HG03159 (cell line): ENCODE results near the gene BCDIN3D.
A peak's percentile ranks its signal among the peaks of the same experiment; 100 is the strongest.
"Not testable (repeated sequence)": the region's sequence is repeated elsewhere in the genome, so short reads cannot be mapped to it uniquely, and the experiment has no call there.

Source experiments
- ATAC-seq: cut with Tn5 transposase; IDR thresholded peaks from one replicate; pipeline ENCODE4 v1.9.1; 2021; ENCODE audit warnings: mild to moderate bottlenecking, moderate library complexity; ENCODE audit not compliant: unreplicated experiment

Gene BCDIN3D

DNA sequence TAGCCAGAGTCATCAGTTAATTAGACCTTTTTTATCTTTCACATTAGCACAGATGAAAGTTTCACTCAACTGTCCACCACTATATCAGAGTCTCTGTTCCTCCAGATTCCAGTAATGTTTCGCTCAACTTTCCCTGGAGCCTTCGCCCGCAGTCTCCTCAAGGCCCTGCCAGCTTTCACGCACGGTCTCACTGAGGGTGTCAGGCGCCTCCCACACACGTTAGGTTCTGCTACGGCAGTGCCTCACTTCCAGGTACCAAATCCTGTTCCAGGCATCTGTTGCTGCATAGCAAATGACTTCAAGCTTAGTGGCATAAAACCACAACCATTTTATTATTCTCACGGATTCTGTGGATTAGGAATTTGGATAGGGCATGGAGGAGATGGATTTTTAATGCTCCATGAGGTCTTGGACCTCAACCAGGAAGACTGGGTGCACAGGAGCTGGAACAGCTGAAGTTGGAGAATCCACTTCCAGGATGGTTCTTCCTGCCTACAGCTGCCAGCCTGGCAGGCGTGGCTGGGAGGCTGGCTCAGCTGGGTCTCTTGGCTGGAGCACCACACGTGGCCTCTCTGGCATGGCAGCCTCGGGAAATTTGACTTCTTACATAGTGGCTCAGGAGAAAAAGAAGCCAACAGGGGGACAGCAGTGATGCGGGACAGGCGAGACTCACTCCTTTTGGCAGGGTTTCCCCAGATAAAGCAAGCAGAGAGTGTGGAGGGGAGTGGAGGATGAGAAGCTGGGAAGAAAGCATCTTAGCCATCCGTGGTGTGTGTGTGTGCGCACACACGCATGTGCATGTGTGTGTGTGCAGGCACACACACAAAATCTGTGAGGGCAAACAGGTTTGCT is 21.3 kb upstream of the BCDIN3D start:
- no peak for ATAC-seq

DNA sequence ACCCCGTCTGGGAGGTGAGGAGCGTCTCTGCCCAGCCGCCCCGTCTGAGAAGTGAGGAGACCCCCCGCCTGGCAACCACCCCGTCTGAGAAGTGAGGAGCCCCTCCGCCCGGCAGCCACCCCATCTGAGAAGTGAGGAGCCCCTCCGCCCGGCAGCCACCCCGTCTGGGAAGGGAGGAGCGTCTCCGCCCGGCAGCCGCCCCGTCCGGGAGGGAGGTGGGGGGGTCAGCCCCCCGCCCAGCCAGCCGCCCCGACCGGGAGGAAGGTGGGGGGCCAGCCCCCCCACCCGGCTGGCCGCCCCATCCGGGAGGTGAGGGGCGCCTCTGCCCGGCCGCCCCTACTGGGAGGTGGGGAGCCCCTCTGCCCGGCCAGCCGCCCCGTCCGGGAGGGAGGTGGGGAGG is 18.0 kb upstream of the BCDIN3D start:
- ATAC-seq: not testable (repeated sequence)

DNA sequence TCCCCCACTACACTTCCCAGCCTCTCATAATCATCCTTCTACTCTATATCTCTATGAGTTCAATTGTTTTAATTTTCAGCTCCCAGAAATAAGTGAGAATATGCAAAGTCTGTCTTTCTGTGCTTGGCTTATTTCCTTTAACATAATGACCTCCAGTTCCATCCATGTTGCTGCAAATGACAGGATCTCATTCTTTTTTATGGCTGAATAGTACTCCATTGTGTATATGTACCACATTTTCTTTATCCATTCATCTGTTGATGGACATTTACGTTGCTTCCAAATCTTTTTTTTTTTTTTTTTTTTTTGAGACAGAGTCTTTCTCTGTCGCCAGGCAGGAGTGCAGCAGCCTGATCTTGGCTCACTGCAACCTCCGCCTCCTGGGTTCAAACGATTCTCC is 13.0 kb upstream of the BCDIN3D start:
- ATAC-seq: not testable (repeated sequence)

DNA sequence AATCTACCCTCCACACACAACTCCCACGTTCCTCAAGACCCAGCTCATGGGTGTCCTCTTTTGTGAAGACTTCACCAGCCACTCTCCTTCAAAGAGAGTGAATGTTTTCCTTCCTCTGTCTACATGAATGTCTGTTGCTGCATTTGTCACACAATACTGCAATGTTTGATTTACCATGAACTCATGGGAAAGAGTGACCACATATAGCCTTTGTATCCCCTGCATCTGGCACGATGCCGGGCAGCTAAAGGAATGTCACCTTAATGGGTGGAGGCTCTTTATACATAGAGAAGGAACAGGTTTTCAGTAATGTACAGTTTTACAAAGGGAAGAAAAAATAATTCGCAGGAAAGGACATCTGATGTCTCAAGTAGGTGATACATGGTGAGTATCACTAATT is 12.1 kb upstream of the BCDIN3D start:
- ATAC-seq: no peak

DNA sequence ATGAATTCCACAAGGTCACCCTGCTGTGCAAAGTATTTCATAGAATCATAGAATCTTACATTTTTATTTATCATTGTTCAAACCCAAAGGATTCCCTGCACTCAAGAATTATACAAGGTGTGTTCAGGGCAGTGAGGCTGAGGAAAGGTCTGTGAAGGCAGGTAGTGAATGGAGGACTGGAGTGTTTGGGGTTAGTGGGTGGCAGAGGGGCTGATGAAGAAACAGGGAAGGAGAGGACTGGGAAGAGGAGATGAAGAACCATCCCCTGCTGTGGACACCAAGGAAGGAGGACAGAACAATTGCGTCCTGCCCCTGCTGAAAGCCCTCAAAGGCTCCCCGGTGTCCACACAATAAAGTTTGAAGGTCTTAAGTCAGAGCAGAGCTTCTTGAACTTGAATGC is 10.8 kb upstream of the BCDIN3D start:
- no peak for ATAC-seq

DNA sequence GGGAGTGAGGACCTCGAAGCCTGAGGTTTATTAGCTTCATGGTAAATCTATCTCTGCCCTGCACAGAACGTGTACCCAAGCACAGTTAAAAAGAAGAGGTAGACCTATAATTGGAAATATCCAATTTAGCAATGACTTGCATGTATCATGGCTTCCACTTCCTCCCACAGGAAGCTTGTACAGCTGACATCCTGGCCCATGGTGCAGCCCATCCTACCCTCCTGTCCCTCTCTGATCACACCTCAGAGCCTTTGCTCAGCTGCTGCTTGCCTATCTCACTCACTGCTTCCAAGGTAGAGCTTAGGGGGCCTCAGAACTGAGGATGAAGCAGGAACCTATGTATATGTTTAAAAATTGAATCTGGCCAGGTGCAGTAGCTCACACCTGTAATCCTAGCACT is 4.3 kb upstream of the BCDIN3D start:
- ATAC-seq: no peak

DNA sequence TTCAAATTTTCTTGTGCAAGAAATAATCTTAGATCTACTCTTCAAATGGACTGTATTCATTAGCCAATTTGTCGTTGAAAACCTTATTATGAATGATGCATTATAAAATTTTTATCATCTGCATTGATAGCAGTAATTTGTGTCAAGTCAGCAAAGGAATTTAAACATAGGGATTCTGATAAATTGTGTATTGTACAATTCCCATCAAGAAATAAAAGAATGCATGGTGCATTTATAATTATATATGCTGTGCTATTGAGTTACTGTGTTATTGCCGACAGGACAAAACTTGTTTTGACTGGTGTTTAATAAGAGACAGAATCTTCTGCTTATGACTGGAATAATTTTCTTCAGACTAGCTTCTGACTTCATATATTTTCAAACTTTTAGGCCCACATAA is 3.1 kb upstream of the BCDIN3D start:
- no peak for ATAC-seq

DNA sequence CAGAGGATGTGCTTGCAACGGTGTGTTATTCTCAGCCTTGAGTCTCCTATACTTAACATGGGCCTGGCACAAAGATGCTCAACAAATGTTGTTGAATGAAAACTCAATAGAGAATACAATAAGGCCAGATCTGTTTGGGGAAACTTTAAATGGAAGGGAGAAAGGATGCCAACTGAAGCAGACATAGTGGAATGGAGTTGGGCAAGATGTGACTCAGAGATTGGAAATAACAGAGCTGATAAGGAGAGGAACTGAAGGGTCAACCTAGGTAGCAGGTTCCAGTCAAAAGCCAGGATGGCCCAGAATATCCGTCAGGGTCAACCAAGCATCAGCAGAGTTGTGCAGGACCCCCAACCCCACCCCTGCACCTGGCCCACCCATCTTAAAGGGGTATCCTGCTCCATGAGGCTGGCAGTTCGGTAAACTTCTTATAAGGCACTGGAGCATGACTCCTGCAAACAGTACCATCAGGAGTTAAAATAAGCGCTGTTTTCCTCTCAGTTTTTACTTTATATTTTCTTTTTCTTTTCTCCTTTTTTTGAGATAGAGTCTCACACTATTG is 1.1 kb upstream of the BCDIN3D start:
- no peak for ATAC-seq

DNA sequence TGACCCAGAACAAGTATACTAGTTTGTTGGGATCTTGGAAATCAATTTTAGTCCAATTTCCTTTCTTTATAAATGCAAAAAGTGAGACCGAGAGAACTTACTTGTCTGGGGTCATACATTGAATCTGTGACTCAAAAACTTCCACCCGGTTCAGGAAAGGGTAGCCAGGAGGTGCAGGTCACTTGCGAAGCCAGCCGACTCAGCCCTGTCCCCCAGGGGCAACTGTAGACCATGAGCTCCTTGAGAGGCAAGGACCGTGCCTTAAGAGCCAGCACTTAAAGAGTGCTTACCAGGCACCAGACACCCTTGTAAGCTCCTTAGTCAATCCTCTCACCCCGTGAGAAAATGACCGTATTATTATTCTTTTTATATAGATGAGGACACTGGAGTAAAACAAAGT is 505 bp upstream of the BCDIN3D start:
- ATAC-seq: no peak

DNA sequence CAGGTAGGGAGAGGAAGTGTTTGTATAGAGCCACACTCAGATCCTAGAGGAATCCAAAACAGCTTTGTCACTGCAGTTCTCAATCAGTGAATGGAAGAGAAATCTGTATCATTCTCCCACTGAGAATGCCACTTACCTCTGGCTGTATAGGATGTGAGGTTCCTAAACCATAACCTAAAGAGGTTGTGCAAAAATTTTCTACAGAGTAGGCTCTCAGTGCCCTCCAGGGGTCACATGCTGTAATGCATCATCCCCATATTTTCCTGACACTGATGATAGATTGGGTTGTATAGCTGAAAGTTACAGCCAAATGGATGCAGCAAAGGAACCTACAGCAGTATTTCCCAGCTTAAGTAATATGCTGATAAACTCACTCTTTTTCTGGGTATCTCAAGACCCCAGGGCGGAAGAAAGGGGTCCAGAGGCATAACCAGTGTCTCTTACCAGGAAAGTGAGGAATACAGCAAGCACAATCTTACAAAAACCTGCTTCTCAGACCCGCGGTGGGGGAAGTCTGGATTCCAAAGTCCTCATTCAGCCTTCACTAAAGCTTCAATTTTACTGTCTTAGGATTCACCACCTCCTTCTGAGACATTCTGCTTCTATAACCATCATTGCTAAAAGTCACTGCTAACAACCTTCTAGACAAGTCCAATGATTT is 3.8 kb downstream of the BCDIN3D start:
- ATAC-seq: no peak

DNA sequence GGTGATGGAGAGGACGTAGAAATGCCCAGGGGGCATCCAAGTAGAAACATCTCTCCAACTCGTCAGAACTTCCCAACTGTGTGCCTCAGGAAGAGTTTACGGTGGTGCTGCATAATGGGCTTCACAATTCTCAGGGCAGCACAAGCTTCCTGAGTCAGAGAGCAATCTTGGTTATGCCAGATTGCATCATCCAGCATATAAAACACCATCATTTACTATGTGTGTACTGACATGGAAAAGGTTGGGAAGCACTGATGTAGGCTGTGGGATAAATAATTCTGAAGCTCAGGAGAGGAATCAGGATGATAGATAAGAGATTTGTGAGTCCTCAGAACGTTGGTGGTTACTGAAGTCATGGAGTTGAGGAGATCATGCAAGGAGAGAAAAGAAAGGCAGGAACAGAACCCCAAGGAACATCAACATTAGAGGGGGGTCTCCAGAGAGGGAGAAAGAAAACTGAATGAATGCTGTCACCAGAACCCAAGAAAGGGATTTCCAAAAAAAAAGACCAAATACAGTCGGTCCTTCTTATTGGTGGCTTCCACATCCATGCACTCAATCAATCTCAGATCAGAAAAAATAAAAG is 10.0 kb downstream of the BCDIN3D start:
- ATAC-seq: no peak

DNA sequence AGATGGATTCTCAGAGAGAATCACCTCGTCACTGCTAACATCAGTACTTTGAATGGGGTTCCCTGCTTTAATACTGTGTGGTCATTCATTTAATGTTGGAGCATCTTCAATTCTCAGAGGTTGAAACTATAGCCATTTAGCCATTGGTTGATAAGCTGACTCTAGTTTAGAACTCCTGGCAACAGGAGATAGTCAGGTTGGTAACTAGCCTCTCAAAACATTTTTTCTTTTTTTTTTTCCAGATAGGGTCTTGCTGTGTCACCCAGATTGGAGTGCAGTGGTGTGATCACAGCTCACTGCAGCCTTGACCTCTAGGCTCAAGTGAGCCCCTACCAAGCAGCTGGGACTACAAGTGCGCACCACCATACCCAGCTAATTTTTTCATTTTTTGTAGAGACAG is 11.2 kb downstream of the BCDIN3D start:
- ATAC-seq: no peak

DNA sequence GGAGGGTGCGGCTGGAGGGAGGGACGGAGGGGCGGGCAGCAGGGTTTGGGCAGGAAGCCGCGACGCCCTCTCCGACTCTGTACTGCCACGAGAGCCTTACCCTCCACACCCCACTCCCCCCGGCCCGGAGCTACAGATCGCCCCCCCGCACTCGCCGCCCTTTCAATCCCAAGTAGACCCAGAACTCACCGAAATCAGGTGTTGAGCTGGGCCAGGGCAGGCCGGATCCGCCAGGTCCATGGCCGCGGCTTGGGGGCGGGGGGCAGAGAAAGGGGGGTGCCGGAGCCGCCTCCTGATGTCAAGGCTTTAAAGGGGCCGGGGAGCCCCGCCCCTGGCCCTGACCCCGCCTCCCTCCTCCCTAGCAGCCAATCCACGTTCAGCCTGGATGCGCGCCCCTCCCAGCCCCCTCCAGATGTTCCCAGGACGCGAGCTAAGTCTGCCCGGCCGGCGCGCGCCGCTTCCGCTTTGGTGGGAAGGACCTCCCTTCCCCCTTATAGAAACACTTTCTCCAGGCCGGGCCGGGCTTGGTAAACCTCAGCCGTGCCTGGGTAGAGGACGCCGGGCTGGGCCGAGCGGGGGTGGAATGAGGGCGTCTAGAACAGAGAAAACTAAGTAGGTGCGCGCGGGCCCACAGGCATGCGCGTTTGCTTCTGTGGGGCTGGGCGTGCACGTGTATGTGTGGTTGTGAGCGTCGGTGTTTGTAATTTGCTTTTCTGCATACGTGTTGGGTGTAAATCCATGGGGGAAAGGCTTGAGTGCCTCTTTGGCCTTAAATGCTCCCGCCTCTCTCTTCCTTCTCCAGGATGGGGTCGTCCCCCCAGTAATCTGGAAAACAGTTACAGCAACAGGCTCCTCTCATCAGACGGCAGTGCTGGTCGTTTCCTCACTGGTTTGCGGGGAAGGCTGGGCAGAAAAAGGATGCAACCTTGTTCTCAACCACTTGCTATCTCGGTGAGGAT is 14.5 kb downstream of the BCDIN3D start, which contains the start of gene NCKAP5L:
Gene NCKAP5L, minus strand, starts transcription at position 281 of the 959 bp plus-strand sequence. CDS start 24,369 bp downstream, outside the sequence.
- ATAC-seq: peak; percentile 90

DNA sequence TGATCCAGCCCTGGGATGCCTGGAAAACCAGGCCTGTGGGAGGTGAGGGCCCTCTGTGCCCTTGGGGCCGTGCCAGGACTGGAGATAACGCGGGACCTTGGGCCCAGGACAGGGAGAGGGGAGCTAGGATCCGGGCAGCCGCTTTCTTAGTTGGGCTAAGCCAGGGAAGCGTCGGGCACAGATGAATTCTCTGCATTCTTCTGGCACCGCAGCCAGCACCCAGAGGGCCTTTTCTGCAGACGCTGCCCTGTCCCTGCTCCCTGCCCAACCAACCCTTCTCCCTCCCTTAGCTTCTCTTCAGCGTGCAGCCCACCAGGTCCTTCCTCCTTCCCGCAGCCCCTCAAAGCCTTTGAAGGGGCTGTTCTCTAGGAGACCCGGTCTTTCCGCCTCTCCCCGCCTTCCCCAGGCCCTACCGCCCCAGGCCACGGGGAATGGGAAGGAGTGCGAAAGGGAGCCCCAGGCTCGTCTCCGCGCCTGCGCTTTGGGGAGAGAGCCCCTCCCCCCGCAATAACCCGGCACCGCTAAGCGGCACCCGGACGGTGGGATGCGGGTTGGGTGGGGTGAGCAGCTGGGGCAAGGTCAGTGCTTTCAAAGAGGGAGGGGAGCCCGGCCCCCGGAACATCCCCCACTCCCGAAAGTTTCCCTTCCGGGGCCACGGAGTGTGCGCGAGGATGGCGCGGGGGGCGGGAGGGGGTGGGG is 15.4 kb downstream of the BCDIN3D start:
- peak; percentile 4 for ATAC-seq

DNA sequence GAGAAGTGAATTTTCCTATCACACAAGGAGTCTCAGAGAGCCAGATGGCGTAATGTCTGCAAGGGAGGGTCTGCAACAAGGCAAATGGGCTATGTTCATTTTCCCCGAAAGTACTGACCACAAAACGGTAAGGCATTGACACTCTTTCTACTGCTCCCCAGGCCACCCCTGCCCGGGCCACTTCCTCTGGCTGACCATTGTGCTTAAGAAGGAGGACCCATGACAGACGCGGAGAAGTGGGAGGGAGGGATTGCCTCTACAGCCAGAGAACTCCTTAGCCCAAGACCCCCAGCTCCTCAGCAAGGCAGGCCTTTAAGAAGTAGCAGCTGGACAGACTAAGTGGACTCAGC is 15.9 kb downstream of the BCDIN3D start:
- no peak for ATAC-seq

DNA sequence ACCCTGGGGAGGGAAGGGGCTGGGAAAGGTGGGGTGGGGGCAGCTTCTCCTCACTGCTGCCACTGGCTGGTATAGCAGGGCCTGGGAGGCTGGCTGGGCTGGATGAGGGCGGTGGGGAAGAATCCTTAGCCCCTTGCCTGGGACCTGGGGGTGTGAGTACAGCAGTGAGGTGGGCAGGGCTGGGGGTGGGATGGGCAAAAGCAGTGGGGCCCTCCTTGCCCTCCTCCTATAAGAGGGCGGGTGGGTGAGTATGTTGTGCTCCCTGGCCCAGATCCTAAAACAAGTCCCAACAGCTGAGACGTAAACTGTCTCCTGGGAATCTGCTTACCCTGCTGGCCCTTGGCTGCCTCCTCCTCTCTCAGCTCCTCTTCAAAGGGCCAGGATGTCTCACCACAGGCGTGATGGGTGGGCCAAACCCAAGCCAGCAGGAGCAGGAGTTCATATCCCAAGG is 16.9 kb downstream of the BCDIN3D start:
- no peak for ATAC-seq

DNA sequence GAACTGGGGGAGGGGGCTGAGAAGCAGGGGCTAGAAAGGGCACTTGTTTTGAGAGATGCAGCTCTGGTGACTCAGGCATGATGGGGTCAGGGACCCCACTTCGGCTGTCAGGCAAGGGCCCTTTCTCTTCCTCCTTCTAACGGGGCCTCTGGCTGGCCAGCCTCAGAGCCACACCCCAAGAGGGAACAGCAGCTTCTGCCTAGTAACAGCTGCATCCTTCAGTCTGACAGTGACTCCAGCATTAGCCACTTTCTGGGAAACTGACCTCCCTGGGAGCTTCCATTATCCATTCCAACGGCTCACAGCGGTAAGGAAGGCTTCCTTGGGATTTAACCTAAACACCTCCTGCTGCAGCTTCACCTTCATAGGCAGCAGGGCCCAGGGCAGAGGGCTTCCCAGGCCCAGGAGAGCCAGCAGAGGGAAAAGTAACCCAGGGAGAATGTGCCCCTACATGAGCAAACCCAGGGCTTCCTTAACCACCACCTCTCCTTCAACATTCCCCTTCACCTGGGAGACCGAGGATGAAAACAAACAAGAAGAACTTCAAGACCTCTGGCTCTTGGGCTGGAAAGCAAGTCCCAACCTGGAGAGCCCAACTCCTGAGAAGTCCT is 17.4 kb downstream of the BCDIN3D start:
- no peak for ATAC-seq

DNA sequence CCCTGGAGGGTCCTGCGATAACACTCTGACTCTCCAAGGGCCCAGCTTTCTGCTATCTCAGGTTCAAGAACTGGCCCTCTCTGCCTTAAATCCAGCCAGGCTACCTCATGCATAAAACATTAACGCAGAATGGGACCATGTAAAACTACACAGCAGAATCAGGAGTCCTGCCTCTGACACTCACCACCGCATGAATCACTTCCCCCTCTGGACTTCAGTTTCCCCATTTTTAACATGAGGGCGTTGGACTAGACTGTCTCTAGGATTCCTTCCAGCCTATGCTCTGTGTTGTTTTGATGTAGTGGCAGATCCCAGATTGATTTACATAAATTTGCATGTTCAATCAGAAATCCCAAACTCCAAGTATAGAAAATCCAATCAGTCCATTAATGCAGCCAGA is 18.0 kb downstream of the BCDIN3D start:
- no peak for ATAC-seq

DNA sequence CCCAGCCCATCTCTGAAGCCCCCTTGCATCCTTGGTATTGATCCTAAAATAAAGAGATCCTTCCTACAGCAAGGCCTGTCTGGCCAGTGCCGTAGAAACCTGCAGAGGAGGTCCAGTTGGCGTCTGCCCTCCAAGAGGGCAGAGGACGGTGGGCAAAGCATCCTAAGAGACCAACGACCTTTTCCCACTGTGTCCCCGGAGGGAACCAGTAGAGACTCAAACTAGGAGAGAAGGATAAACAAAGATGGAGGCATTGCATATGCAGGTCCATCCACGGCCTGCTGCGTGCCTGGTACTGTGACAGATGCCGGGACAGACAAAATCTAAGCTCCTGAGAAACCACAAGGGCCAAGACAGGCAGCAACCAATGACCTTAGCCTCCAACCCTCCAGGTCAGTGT is 18.5 kb downstream of the BCDIN3D start:
- no peak for ATAC-seq
